ENCODE results near the gene CALY.
A peak's percentile ranks its signal among the peaks of the same experiment; 100 is the strongest.

Gene CALY

DNA sequence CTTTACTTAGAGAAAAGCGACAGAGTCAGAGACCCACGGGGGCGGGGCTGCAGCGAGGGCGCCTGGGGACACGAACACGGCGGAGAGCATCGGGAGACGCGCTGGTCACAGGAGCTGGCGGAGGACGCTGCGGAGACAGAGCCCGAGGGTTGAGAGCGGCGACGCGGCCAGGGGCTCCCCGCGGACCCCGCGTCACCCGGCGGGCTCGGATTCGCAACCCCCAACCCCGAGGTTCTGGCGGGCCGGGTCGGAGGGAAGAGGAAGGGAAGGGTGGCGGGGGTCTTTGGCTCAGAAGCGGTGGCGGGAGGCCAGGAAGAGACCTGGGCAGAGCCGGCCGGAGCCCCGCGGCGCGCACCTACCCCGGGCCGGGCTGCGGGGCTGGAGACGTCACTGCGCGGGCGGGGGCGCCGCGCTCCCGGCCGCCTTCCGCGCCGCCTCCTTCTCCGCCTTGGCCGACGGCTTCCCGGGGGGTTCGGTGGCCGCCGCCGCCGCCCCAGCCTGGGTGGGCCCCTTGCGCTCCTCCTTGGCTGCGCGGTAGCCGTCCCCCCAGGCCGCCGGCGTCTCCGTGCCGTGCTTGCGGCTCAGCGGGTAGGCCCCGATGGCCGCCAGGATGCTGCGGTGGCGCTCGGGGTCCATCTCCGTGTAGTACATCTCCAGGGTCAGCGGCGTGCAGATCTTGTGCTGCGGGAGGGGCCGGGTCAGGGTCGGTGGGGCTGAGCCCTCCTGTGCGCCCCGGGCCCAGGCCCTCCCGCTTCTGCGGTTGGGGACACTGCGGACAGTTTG, 11.1 kb downstream of the CALY start:
- Histone ChIP-seq H3K9me3 (ENCODE audit: control insufficient read depth, insufficient read depth, low read depth, low read length) (no peaks in the 10 kb centered on the region), H3K4me3 (ENCODE audit: low read depth, low read length) (no peak overlapping the region), H3K4me1 (ENCODE audit: control insufficient read depth, insufficient read depth, low read length) (peaks cover 11% of the 10 kb centered on the region), H3K36me3 (ENCODE audit: control insufficient read depth in 2 of 2, insufficient read depth in 1 of 2, low read length in 2 of 2) (no peaks in the 10 kb centered on the region), H3K27ac (ENCODE audit: extremely low read depth, low read depth, low read length) (no peak overlapping the region)
- ChIA-PET POLR2A (no interaction called here), CTCF (no interaction called here)
- no peak for TF ChIP-seq EGR2 (tag by site-specific recombination; IDR thresholded peaks at IDR 0.05; ENCODE audit: low read depth)
- TF ChIP-seq, protein P1, sequence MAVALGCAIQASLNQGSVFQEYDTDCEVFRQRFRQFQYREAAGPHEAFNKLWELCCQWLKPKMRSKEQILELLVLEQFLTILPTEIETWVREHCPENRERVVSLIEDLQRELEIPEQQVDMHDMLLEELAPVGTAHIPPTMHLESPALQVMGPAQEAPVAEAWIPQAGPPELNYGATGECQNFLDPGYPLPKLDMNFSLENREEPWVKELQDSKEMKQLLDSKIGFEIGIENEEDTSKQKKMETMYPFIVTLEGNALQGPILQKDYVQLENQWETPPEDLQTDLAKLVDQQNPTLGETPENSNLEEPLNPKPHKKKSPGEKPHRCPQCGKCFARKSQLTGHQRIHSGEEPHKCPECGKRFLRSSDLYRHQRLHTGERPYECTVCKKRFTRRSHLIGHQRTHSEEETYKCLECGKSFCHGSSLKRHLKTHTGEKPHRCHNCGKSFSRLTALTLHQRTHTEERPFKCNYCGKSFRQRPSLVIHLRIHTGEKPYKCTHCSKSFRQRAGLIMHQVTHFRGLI (tag by site-specific recombination; IDR thresholded peaks at IDR 0.05): no peak
- TF ChIP-seq ZNF555 (tag by site-specific recombination; conservative IDR thresholded peaks at IDR 0.05): no peak
- TF ChIP-seq, protein P2, sequence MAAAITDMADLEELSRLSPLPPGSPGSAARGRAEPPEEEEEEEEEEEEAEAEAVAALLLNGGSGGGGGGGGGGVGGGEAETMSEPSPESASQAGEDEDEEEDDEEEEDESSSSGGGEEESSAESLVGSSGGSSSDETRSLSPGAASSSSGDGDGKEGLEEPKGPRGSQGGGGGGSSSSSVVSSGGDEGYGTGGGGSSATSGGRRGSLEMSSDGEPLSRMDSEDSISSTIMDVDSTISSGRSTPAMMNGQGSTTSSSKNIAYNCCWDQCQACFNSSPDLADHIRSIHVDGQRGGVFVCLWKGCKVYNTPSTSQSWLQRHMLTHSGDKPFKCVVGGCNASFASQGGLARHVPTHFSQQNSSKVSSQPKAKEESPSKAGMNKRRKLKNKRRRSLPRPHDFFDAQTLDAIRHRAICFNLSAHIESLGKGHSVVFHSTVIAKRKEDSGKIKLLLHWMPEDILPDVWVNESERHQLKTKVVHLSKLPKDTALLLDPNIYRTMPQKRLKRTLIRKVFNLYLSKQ (tag by site-specific recombination; IDR thresholded peaks at IDR 0.05; ENCODE audit: borderline replicate concordance): no peak
- no peak for TF ChIP-seq ZNF292 (tag by site-specific recombination; IDR thresholded peaks at IDR 0.05; ENCODE audit: borderline replicate concordance, low read depth)
- no peak for TF ChIP-seq ZIC2 (tag by site-specific recombination; IDR thresholded peaks at IDR 0.05)
- TF ChIP-seq ZNF24 (tag by site-specific recombination; IDR thresholded peaks at IDR 0.05): no peak

DNA sequence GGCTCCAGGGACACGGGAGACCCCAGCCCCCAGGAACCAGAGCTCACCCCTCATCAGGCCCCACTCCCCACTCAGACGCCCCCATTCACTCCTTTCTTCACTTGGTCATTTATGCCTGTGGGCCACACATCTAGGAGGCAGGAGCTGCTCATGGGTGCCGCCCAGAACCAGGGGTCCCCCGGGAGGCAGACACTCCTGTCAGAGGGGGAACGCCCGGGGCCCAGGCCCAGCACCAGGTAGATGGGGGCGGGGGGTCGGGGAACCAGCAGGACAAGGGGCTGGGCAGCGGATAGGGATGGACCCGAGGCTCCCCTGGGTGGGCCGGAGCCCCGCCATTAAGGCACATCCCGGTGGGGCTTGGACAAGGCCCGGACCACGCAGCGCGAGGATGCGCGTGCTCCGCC, 11.8 kb downstream of the CALY start:
- TF ChIP-seq OSR2 (tag by site-specific recombination; IDR thresholded peaks at IDR 0.05) (no peak), ZNF658 (tag by site-specific recombination; IDR thresholded peaks at IDR 0.05) (no peak), ZNF174 (tag by site-specific recombination; IDR thresholded peaks at IDR 0.05) (no peak), KLF1 (tag by site-specific recombination; IDR thresholded peaks at IDR 0.05) (peak; percentile 14; the same call in 1 of the 2 replicates)
- H3K36me3 ChIP-seq (ENCODE audit: control insufficient read depth in 2 of 2, insufficient read depth in 1 of 2, low read length in 2 of 2): no peaks in the 10 kb centered on the region
- H3K4me1 ChIP-seq (ENCODE audit: control insufficient read depth, insufficient read depth, low read length): peaks cover 9% of the 10 kb centered on the region
- ChIA-PET POLR2A (interaction anchor here (0.8 to 1.9 kb wide), 2 partner anchors 10 to 31 kb away, joined by 4 to 15 read pairs; no protein-coding TSS in a partner anchor), CTCF (no interaction called here)
- H3K27ac ChIP-seq (ENCODE audit: extremely low read depth, low read depth, low read length): no peak overlapping the region
- H3K4me3 ChIP-seq (ENCODE audit: low read depth, low read length): no peak overlapping the region
- H3K9me3 ChIP-seq (ENCODE audit: control insufficient read depth, insufficient read depth, low read depth, low read length): no peaks in the 10 kb centered on the region

DNA sequence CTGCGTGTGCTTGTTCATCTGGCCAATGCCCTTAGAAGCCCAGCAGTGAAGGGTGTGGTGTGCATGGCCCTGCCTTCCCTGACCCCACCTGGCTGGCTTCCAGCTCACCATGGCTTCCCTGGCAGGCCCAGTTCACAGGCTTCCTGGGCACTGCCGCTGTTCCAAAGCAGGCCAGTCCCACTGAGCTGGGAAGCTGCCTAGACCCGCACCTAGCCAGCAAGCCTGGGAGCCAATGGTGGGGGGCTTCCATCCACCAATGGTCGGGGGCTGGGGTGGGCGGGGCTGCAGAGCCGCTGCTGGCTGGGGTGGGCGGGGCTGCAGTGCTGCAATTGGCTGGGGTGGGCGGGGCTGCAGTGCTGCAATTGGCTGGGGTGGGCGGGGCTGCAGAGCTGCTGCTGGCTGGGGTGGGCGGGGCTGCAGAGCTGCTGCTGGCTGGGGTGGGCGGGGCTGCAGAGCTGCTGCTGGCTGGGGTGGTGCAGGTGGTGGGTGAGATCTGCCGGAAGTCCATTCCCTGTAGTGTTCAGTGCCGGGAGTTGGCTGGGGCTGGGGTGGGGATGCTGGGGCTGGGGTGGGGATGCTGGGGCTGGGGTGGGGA, 12.4 kb downstream of the CALY start:
- peak overlapping the region; percentile 38 for H3K4me3 ChIP-seq (ENCODE audit: low read depth, low read length)
- ChIA-PET CTCF (interaction anchor here (0.5 to 1.2 kb wide), 3 partner anchors 16 to 181 kb away, joined by 3 to 5 read pairs (median 5); no protein-coding TSS in a partner anchor), POLR2A (interaction anchor here (0.7 to 1.9 kb wide), 3 partner anchors 9 to 356 kb away, joined by 4 to 15 read pairs (median 4); no protein-coding TSS in a partner anchor)
- H3K9me3 ChIP-seq (ENCODE audit: control insufficient read depth, insufficient read depth, low read depth, low read length): no peaks in the 10 kb centered on the region
- H3K36me3 ChIP-seq (ENCODE audit: control insufficient read depth in 2 of 2, insufficient read depth in 1 of 2, low read length in 2 of 2): no peaks in the 10 kb centered on the region
- H3K4me1 ChIP-seq (ENCODE audit: control insufficient read depth, insufficient read depth, low read length): peaks cover 8% of the 10 kb centered on the region; the same call in 1 of the 2 replicates
- no peak overlapping the region for H3K27ac ChIP-seq (ENCODE audit: extremely low read depth, low read depth, low read length)
- TF ChIP-seq ZBTB11 (tag by site-specific recombination; conservative IDR thresholded peaks at IDR 0.05; ENCODE audit: low read depth) (no peak), ZNF302 (tag by site-specific recombination; IDR thresholded peaks at IDR 0.05; ENCODE audit: low read depth) (no peak), OSR2 (tag by site-specific recombination; IDR thresholded peaks at IDR 0.05) (no peak), ZNF398 (tag by site-specific recombination; IDR thresholded peaks at IDR 0.05) (no peak), ZNF707 (tag by site-specific recombination; IDR thresholded peaks at IDR 0.05) (no peak), ZSCAN23 (tag by site-specific recombination; IDR thresholded peaks at IDR 0.05) (no peak)
- TF ChIP-seq, protein P3, sequence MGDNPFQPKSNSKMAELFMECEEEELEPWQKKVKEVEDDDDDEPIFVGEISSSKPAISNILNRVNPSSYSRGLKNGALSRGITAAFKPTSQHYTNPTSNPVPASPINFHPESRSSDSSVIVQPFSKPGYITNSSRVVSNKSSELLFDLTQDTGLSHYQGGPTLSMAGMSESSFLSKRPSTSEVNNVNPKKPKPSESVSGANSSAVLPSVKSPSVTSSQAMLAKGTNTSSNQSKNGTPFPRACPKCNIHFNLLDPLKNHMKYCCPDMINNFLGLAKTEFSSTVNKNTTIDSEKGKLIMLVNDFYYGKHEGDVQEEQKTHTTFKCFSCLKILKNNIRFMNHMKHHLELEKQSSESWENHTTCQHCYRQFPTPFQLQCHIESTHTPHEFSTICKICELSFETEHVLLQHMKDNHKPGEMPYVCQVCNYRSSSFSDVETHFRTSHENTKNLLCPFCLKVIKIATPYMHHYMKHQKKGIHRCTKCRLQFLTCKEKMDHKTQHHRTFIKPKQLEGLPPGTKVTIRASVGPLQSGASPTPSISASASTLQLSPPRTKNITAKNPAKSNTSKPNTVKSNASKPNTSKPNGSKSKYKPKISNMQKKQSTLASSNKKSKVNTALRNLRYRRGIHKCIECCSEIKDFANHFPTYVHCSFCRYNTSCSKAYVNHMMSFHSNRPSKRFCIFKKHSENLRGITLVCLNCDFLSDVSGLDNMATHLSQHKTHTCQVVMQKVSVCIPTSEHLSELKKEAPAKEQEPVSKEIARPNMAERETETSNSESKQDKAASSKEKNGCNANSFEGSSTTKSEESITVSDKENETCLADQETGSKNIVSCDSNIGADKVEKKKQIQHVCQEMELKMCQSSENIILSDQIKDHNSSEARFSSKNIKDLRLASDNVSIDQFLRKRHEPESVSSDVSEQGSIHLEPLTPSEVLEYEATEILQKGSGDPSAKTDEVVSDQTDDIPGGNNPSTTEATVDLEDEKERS (tag by site-specific recombination; IDR thresholded peaks at IDR 0.05): no peak
